ENCODE results near the gene NTM. TPM values are rescaled to one million over a fixed set of nuclear protein-coding genes. Genes with fewer than 3 reads are reported as not detected.

Gene NTM
- total and polyA plus RNA-seq, 2 of the 8 experiments (the other 6 are each of a cell fraction or from before 2014, with no cell fraction given): 13.4 to 20.0 TPM

DNA sequence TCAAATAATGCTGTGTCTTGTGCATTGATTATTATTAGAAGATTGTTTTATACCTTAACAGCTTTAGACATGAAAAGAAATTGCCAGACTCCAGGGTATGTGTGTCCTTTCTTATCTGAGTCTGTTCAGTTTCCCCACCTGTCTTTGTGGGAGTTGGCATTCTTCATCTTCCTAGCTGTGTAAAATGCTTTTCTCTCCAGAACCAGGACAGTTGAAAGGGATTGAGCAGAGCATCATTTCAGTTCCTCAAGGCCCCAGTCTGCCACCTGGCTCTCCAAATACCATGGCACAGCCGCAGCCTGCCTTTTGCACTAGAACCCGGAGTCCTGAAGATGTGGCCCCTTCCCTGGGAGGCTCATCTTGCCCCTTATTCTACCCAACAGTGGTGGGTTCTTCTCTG is 851.9 kb downstream of the NTM start (continued):
- TF ChIP-seq POLR2AphosphoS5 (IDR thresholded peaks at IDR 0.05; ENCODE audit: low read depth, low read length) (no peak), JUN (IDR thresholded peaks at IDR 0.05; ENCODE audit: low read depth, low read length) (no peak), CBX5 (IDR thresholded peaks at IDR 0.05; ENCODE audit: low read depth, low read length) (no peak), ZNF274 (IDR thresholded peaks at IDR 0.05; ENCODE audit: borderline replicate concordance, extremely low read depth, low read length) (no peak), TAF7 (optimal IDR thresholded peaks at IDR 0.05; ENCODE audit: borderline replicate concordance, low read depth, low read length) (no peak), EZH2 (IDR thresholded peaks at IDR 0.05; ENCODE audit: low read depth, low read length, severe bottlenecking) (no peak), CEBPB (IDR thresholded peaks at IDR 0.05; ENCODE audit: low read depth, low read length) (no peak), HDAC2 (IDR thresholded peaks at IDR 0.05; ENCODE audit: borderline replicate concordance in 1 of 2, low read depth in 2 of 2, low read length in 2 of 2) (no peak), KDM5A (IDR thresholded peaks at IDR 0.05; ENCODE audit: low read length) (no peak)
- TF ChIP-seq, protein P1, sequence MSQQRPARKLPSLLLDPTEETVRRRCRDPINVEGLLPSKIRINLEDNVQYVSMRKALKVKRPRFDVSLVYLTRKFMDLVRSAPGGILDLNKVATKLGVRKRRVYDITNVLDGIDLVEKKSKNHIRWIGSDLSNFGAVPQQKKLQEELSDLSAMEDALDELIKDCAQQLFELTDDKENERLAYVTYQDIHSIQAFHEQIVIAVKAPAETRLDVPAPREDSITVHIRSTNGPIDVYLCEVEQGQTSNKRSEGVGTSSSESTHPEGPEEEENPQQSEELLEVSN (IDR thresholded peaks at IDR 0.05): no peak
